GM21528 (cell line): ENCODE data around the gene PRSS16.

ENCODE experiments used
- ATAC-seq: cut with Tn5 transposase; IDR thresholded peaks from one replicate; pipeline ENCODE4 v1.9.1; 2021; ENCODE audit warnings: mild to moderate bottlenecking, moderate library complexity; ENCODE audit not compliant: unreplicated experiment, low FRiP score

PRSS16 gene

DNA sequence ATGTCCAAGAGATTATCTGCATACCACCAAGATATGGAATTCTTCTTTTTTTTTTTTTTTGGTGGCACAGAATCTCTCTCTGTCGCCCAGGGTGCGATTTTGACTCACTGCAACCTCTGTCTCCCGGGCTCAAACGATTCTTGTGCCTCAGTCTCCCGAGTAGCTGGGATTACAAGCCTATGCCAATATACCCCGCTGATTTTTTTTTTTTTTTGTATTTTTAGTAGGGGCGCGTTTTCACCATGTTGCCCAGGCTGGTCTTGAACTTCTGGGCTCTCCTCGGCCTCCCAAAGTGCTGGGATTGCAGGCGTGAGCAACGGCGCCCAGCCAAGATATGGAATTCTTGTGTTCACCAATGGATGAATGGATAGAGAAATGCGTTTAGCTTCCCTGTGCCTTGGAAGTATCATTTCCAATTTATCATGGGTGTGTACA lies 33.6 kb downstream of the PRSS16 start:
- no peak for ATAC-seq

GRCh38 chr6:27281569-27281968 lies 34.1 kb downstream of the PRSS16 start:
- no peak for ATAC-seq

GRCh38 chr6:27283279-27283678 lies 35.8 kb downstream of the PRSS16 start:
- ATAC-seq: no peak

- ATAC-seq: no peak
Measured at GRCh38 chr6:27286141-27286540, 38.6 kb downstream of the PRSS16 start.

- no peak for ATAC-seq
Measured at GRCh38 chr6:27287751-27288135, 40.2 kb downstream of the PRSS16 start.

GRCh38 chr6:27288136-27289044 lies 40.9 kb downstream of the PRSS16 start:
- ATAC-seq: no peak

GRCh38 chr6:27290065-27290849 lies 42.8 kb downstream of the PRSS16 start:
- no peak for ATAC-seq

GRCh38 chr6:27290850-27291208 lies 43.3 kb downstream of the PRSS16 start:
- ATAC-seq: no peak

DNA sequence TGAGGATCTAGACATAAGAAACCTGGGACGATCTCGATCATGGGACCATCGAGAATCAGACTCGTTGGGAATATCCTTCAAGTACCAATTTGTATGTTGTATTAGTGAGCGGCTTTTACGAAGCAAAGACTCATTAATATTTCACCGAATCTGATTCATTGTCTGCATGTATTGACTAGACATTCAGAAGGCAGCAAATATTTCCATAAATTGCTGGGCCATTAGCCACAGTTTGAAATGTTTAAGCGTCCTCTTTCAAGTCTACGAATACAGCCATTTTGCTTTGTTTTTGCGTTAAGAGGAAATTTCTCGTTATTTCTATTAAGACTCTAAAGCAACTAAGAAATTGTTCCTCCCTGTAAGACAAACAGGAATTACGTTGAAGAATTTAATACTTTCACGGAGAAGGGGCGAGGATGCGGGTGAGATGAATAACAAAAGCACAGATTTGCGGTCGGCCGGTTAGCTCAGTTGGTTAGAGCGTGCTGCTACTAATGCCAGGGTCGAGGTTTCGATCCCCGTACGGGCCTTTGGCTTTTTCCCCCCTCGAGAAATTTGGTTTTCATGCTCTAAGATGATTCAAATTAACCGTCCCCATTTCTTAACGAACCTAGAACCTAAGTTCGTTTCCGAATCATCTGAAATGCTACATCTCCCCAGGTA lies 46.1 kb downstream of the PRSS16 start:
- no peak for ATAC-seq

GRCh38 chr6:27294409-27294808 lies 46.9 kb downstream of the PRSS16 start:
- no peak for ATAC-seq

GRCh38 chr6:27295301-27296079 lies 48.0 kb downstream of the PRSS16 start:
- no peak for ATAC-seq

- ATAC-seq: no peak
Measured at GRCh38 chr6:27296106-27296783, 48.7 kb downstream of the PRSS16 start.

GRCh38 chr6:27297484-27297856 lies 50.0 kb downstream of the PRSS16 start:
- no peak for ATAC-seq

DNA sequence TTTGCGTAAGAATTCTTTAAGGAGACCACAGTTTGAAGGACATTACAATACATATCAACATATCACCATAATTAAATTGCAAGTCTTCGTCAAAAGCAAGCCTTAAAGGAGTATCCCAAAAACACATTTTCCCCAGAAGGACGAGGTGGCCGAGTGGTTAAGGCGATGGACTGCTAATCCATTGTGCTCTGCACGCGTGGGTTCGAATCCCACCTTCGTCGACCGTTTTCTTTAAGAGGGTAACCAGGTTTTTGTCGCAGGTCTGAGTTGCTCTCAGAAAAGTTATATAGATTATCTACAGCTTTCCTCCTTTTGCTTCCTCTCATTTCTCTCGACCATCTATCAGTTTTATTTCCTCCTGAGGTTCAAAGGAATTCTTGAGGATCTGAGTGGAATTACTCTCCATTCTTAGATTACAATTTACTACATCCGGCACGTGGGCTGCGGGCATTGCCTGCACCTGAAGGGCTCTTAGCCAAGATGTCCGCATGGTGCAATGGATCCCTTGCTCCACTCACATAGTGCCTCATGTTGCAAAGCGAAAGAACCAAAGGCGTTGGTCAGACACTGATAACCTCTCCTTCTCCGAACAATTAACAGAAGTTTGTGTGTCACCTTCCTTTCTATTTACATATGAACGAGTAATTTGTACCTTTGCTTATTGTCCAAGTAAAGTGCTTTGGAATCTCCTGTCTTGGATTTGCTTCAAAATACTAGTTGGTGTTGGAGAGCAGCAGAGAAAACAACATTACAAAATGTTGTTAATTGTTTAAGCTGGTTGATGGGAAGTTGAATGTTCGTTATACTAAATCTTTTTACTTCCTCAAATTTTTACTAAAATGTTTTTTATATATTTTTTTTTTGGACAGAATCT lies 50.6 kb downstream of the PRSS16 start:
- ATAC-seq: no peak

DNA sequence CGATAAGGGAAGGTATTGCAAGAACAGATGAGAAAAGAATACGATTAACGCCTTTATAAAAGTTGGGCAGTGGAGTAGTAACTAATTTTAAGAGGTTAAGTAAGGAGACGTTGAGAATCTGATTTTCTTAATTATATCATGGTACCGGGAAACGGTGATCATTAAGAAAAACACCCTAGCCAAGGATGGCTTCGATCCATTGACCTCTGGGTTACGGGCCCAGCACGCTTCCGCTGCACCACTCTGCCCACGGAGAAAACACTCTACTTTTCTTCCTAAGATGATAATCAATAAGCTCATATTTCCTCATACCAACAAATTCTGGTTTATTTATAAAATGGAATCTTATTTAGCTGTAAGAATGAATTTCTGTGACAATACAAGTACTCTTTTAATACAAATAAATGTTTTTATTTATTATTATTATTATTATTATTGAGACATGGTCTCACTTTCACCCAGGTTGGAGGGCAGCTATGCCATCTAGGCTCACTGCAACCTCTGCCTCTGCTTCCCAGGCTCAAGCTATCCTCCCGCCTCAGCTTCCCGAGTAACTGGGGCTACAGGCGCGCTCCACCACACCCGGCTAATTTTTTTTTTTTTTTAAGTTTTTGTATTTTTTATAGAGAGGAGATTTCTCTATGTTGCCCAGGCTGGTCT lies 56.2 kb downstream of the PRSS16 start:
- no peak for ATAC-seq
